GM12878 (cell line): ENCODE data around the gene MDN1. TPM values are rescaled to one million over a fixed set of nuclear protein-coding genes. Genes with fewer than 3 reads are reported as not detected.

Experiments
- ATAC-seq: fragments of 200-7000 bp; cut with Tn5 transposase; 3 replicates; pipeline ENCODE4 v1.9.1; 2020; ENCODE audit warnings: mild to moderate bottlenecking, moderate library complexity
- BruUV-seq: library from RNA; stranded (reverse); fragments of 400-500 nt; replicated peaks from 2 replicates; lab custom pipeline; 2021; lab: Mats Ljungman, UMichigan
- CTCF ChIA-PET: fragments of 300-600 bp; sonication (Branson Sonifier 250); formaldehyde crosslinking; extraction: SDS; loops from one replicate; lab custom pipeline; 2021; ENCODE audit warnings: inconsistent platforms; lab: Yijun Ruan, JAX
- POLR2A ChIA-PET: fragments of 350-600 bp; formaldehyde crosslinking; extraction: SDS; loops from one replicate; lab custom pipeline; 2021; ENCODE audit warnings: inconsistent platforms; lab: Charles Lee
- RAD21 ChIA-PET: fragments of 300-600 bp; sonication (Branson Sonifier 250); formaldehyde crosslinking; loops from one replicate; lab custom pipeline; 2023; ENCODE audit warnings: antibody characterized with exemption; ENCODE audit not compliant: unreplicated experiment; lab: Charles Lee
- SMC1A ChIA-PET: fragments of 300-600 bp; sonication (Branson Sonifier 250); formaldehyde crosslinking; loops from one replicate; lab custom pipeline; 2023; ENCODE audit not compliant: unreplicated experiment, uncharacterized antibody; lab: Charles Lee
- DNase-seq: peaks from one replicate; pipeline ENCODE4 v3.0.0-alpha.2; 2011; ENCODE audit warnings: low read depth, low spot score
- FAIRE-seq: peaks from 3 replicates; lab custom pipeline; 2011; peaks lifted over from hg19 to GRCh38; lab: Jason Lieb, UNC
- H2AFZ ChIP-seq: 2 replicates; pipeline ENCODE4 v1.6.0; 2011; ENCODE audit warnings: low read depth, low read length, control low read depth; ENCODE audit not compliant: control insufficient read depth
- H3K27ac ChIP-seq: 2 replicates; pipeline ENCODE4 v1.5.1; 2011; ENCODE audit warnings: control low read depth; ENCODE audit not compliant: control insufficient read depth, insufficient read depth
- H3K27me3 ChIP-seq, 2 experiments: replicated peaks in 1 of 2; 2 replicates each; pipeline versions ENCODE4 v1.6.0 to v1.6.1; 2011; ENCODE audit warnings: low read length in 1 of 2; ENCODE audit not compliant: control insufficient read depth in 2 of 2, insufficient read depth in 2 of 2
- H3K36me3 ChIP-seq, 2 experiments: 2 replicates each; pipeline ENCODE4 v1.5.1; 2011; ENCODE audit warnings: low read length in 1 of 2; ENCODE audit not compliant: control insufficient read depth in 2 of 2, insufficient read depth in 2 of 2
- H3K4me1 ChIP-seq: 2 replicates; pipeline ENCODE4 v1.6.1; 2011; ENCODE audit warnings: mild to moderate bottlenecking, low read length, moderate library complexity, mixed read lengths; ENCODE audit not compliant: control insufficient read depth, insufficient read depth
- H3K4me2 ChIP-seq: 2 replicates; pipeline ENCODE4 v1.6.0; 2011; ENCODE audit warnings: control low read depth; ENCODE audit not compliant: control insufficient read depth, insufficient read depth
- H3K4me3 ChIP-seq: fragments of 200-600 bp; sonication (generic); 2 replicates; pipeline ENCODE4 v1.5.1; 2016
- H3K79me2 ChIP-seq: 2 replicates; pipeline ENCODE4 v1.6.0; 2011; ENCODE audit warnings: low read length; ENCODE audit not compliant: control insufficient read depth, insufficient read depth
- H3K9ac ChIP-seq: 2 replicates; pipeline ENCODE4 v1.8.0; 2011; ENCODE audit warnings: low read length, control low read depth, mixed read lengths; ENCODE audit not compliant: control insufficient read depth, insufficient read depth
- H3K9me3 ChIP-seq: replicated peaks from 3 replicates; pipeline ENCODE4 v1.5.1; 2011; ENCODE audit warnings: mild to moderate bottlenecking, low read length; ENCODE audit not compliant: control insufficient read depth, insufficient read depth
- H4K20me1 ChIP-seq: 2 replicates; pipeline ENCODE4 v1.6.0; 2011; ENCODE audit not compliant: control insufficient read depth, insufficient read depth
- NRF1 ChIP-seq: conservative IDR thresholded peaks from 2 replicates; pipeline ENCODE4 v1.6.1; 2011; ENCODE audit warnings: mild to moderate bottlenecking, low read depth, low read length, improper control_type of control experiment
- POLR2AphosphoS2 ChIP-seq: IDR thresholded peaks from 2 replicates; pipeline ENCODE4 v1.6.1; 2011; ENCODE audit warnings: low read depth, mild to moderate bottlenecking, low read length, improper control_type of control experiment, moderate library complexity
- YY1 ChIP-seq: IDR thresholded peaks from 2 replicates; pipeline ENCODE4 v1.6.1; 2011; ENCODE audit warnings: low read depth, mild to moderate bottlenecking, low read length
- WGBS: methylation state at CpG from one replicate; pipeline ENCODE4 v1.1.6; 2016; ENCODE audit warnings: low lambda C conversion rate; ENCODE audit not compliant: insufficient replicate concordance, insufficient coverage; ENCODE audit errors: missing lambda C conversion rate; 5-methylcytosine and 5-hydroxymethylcytosine counted together
- in situ Hi-C: fragments of 300-500 bp; cut with MboI; formaldehyde crosslinking; loops from 9 replicates; pipeline ENCODE4 v1.14.3; 2018; ENCODE audit warnings: mixed read lengths
- intact Hi-C: fragments of 100-400 bp; cut with micrococcal nuclease; formaldehyde crosslinking; loops from one replicate; pipeline ENCODE4 v1.14.2; 2022; ENCODE audit not compliant: unreplicated experiment
- polyA plus RNA-seq, 11 experiments: library from polyadenylated mRNA; depleted of rRNA in 4 of 11; unstranded in 6 of 11; stranded (reverse) in 5 of 11; fragments of >200 nt; fragmentation: Nextera tagmentation in 4 of 11; fragmentation: Illumina TruSeq in 1 of 11; extraction: Ambion mirVana in 4 of 11; extraction: Trizol in 1 of 11; gene quantifications; 1 replicate in 1 of 11; 2 replicates in 10 of 11; pipeline versions ENCODE4 v1.2.1 to v1.2.3, GENCODE V29; 2011 to 2016; ENCODE audit warnings: inconsistent platforms in 2 of 11, missing spikeins in 2 of 11, low read depth in 1 of 11
- total RNA-seq, 4 experiments: library from RNA; depleted of rRNA in 3 of 4; stranded (reverse); fragments of >200 nt in 3 of 4; fragmentation: Illumina TruSeq in 1 of 4; extraction: Trizol in 1 of 4; gene quantifications; 2 replicates each; pipeline versions ENCODE4 v1.2.1 to v1.2.3, GENCODE V29; 2013 to 2021
- TF ChIP-seq, protein P1 (sequence below): fragments of 150-350 bp; IDR thresholded peaks from 2 replicates; pipeline ENCODE4 v1.6.1; 2014; ENCODE audit warnings: mild to moderate bottlenecking, low read depth, low read length
- TF ChIP-seq, protein P2 (sequence below): IDR thresholded peaks from 2 replicates; pipeline ENCODE4 v1.6.1; 2011; ENCODE audit warnings: mild to moderate bottlenecking, low read depth, low read length, moderate library complexity; ENCODE audit not compliant: insufficient replicate concordance

Gene MDN1
- total and polyA plus RNA-seq, 10 of the 15 experiments (the other 5 are each of a cell fraction or from before 2014, with no cell fraction given), result 14.3 to 50.1 (median 22.1) TPM

DNA sequence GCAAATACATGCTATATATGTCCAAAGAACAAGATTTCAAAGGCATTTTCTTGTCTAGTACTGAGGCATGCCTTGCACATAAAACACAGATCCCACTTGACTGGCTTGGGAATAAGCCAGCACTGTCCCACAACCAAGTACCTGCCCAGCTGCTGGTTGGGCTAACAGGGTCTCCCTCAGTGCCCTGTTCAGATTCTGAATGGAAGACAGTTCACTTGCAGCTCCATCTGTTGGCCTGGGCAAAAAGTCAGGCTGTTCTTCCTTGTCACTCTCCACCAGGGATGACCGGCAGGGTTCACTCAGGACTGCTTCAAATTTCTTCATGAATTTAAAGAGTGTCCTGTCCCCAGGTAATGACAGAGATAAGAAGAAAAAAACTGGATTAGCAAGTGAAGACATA is 136.6 kb downstream of the MDN1 start:
- in situ Hi-C loops, result no loop called here
- intact Hi-C loops, result no loop called here
- Histone ChIP-seq H3K4me1 (no peaks in the 10 kb centered on the region), H3K27ac (no peak overlapping the region), H4K20me1 (no peaks in the 10 kb centered on the region), H3K9me3 (no peaks in the 10 kb centered on the region), H3K4me2 (no peak overlapping the region), H3K27me3 (no peaks in the 10 kb centered on the region), H3K36me3 (peaks cover 20 to 32% of the 10 kb centered on the region in 2 experiments), H3K4me3 (no peak overlapping the region), H3K9ac (no peak overlapping the region), H2AFZ (no peak overlapping the region), H3K79me2 (no peaks in the 10 kb centered on the region)
- DNase-seq (no peak), FAIRE-seq (no peak), ATAC-seq (no peak)
- TF ChIP-seq POLR2AphosphoS2 (no peak), YY1 (no peak), NRF1 (no peak)
- TF ChIP-seq, protein P1, sequence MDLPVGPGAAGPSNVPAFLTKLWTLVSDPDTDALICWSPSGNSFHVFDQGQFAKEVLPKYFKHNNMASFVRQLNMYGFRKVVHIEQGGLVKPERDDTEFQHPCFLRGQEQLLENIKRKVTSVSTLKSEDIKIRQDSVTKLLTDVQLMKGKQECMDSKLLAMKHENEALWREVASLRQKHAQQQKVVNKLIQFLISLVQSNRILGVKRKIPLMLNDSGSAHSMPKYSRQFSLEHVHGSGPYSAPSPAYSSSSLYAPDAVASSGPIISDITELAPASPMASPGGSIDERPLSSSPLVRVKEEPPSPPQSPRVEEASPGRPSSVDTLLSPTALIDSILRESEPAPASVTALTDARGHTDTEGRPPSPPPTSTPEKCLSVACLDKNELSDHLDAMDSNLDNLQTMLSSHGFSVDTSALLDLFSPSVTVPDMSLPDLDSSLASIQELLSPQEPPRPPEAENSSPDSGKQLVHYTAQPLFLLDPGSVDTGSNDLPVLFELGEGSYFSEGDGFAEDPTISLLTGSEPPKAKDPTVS, result no peak
- TF ChIP-seq, protein P2, sequence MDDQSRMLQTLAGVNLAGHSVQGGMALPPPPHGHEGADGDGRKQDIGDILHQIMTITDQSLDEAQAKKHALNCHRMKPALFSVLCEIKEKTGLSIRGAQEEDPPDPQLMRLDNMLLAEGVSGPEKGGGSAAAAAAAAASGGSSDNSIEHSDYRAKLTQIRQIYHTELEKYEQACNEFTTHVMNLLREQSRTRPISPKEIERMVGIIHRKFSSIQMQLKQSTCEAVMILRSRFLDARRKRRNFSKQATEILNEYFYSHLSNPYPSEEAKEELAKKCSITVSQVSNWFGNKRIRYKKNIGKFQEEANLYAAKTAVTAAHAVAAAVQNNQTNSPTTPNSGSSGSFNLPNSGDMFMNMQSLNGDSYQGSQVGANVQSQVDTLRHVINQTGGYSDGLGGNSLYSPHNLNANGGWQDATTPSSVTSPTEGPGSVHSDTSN, result no peak
- POLR2A ChIA-PET, result no interaction called here
- CTCF ChIA-PET, result no interaction called here
- RAD21 ChIA-PET, result no interaction called here
- WGBS, result 92% methylated on average over 1 of the region's 1 CpG
- SMC1A ChIA-PET, result no interaction called here
- BruUV-seq, result no TSS peak
